ENCODE measurements around the gene RASGRP1.

DNA sequence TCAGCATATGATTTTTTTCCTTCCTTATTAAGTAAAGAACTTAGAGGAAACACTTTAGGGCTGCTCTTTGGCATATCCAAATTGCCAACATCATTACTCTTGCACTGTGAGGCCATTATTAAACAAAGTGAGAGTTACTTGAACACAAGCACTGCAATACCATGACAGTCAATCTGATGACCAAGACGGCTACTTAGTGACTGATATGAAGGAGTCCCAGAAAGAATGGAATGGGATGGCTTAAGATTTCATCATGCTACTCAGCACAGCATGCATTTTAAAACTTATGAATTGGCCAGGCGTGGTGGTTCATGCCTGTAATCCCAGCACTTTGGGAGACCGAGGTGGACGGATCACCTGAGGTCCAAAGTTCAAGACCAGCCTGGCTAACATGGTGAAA lies 55.5 kb downstream of the RASGRP1 start:
- no peak for TF ChIP-seq POLR2AphosphoS5 (IDR thresholded peaks at IDR 0.05)
- no peak for TF ChIP-seq EP300 (IDR thresholded peaks at IDR 0.05)

Data from suprapubic skin (tissue), 4 donors.